ENCODE data around the gene ADGRG3. TPM values are rescaled to one million over a fixed set of nuclear protein-coding genes. Genes with fewer than 3 reads are reported as not detected.

Gene ADGRG3
- total RNA-seq, 4 donors from 2014 or later: 1.0 to 3.2 (median 2.5) TPM; not detected in 1

- TF ChIP-seq CTCF (IDR thresholded peaks at IDR 0.05): no peak
- no peak for TF ChIP-seq POLR2A (IDR thresholded peaks at IDR 0.05)
- Histone ChIP-seq H3K4me3 (no peak overlapping the region), H3K27ac (no peak overlapping the region), H3K36me3 (no peaks in the 10 kb centered on the region), H3K27me3 (no peaks in the 10 kb centered on the region), H3K9me3 (no peaks in the 10 kb centered on the region), H3K4me1 (no peaks in the 10 kb centered on the region)
- intact Hi-C loops (cut with DNase I; ENCODE audit: low total_unique reads): no loop called here
- peak in 1 of 2 donors; percentile 1 for DNase-seq
Observed at GRCh38 chr16:57690782-57691471, 22.8 kb downstream of the ADGRG3 start.

- H3K4me3 ChIP-seq: no peak overlapping the region
- TF ChIP-seq POLR2A (IDR thresholded peaks at IDR 0.05) (no peak), CTCF (IDR thresholded peaks at IDR 0.05) (no peak)
- DNase-seq: no peak
- no peaks in the 10 kb centered on the region for H3K27me3 ChIP-seq
- H3K9me3 ChIP-seq: no peaks in the 10 kb centered on the region
- H3K36me3 ChIP-seq: no peaks in the 10 kb centered on the region
- intact Hi-C loops (cut with DNase I; ENCODE audit: low total_unique reads): no loop called here
- no peak overlapping the region for H3K27ac ChIP-seq
- no peaks in the 10 kb centered on the region for H3K4me1 ChIP-seq
Observed at GRCh38 chr16:57692636-57693035, 24.5 kb downstream of the ADGRG3 start.

GRCh38 chr16:57693550-57693949 is 25.4 kb downstream of the ADGRG3 start:
- Histone ChIP-seq H3K27me3 (no peaks in the 10 kb centered on the region), H3K9me3 (no peaks in the 10 kb centered on the region), H3K36me3 (no peaks in the 10 kb centered on the region), H3K27ac (no peak overlapping the region), H3K4me3 (no peak overlapping the region), H3K4me1 (no peaks in the 10 kb centered on the region)
- intact Hi-C loops (cut with DNase I; ENCODE audit: low total_unique reads): no loop called here
- no peak for DNase-seq
- TF ChIP-seq POLR2A (IDR thresholded peaks at IDR 0.05): no peak
- no peak for TF ChIP-seq CTCF (IDR thresholded peaks at IDR 0.05)

- Histone ChIP-seq H3K4me1 (no peaks in the 10 kb centered on the region), H3K27me3 (no peaks in the 10 kb centered on the region), H3K4me3 (no peak overlapping the region), H3K9me3 (no peaks in the 10 kb centered on the region), H3K27ac (no peak overlapping the region), H3K36me3 (no peaks in the 10 kb centered on the region)
- intact Hi-C loops (cut with DNase I; ENCODE audit: low total_unique reads): no loop called here
- no peak for TF ChIP-seq CTCF (IDR thresholded peaks at IDR 0.05)
- TF ChIP-seq POLR2A (IDR thresholded peaks at IDR 0.05): no peak
- DNase-seq: no peak
Observed at GRCh38 chr16:57694231-57694724, 26.2 kb downstream of the ADGRG3 start.

GRCh38 chr16:57694725-57695679 is 26.9 kb downstream of the ADGRG3 start, which contains the start of gene DRC7:
Gene DRC7, plus strand, starts transcription at chr16:57694806. Its CDS starts 3,144 bp downstream, at chr16:57697950.
- peak in 1 of 2 donors; percentile 32 for DNase-seq
- TF ChIP-seq CTCF (IDR thresholded peaks at IDR 0.05): no peak
- no peak for TF ChIP-seq POLR2A (IDR thresholded peaks at IDR 0.05)
- no peak within 1 kb of the TSS for H3K4me3 ChIP-seq

More at GRCh38 chr16:57694725-57695679, 26.9 kb downstream of the ADGRG3 start, which contains the start of gene DRC7:
- Histone ChIP-seq H3K9me3 (no peaks in the 10 kb centered on the region), H3K36me3 (no peaks in the 10 kb centered on the region), H3K4me1 (no peaks in the 10 kb centered on the region), H3K27me3 (no peaks in the 10 kb centered on the region), H3K27ac (no peak within 1 kb of the TSS)
- intact Hi-C loops (cut with DNase I; ENCODE audit: low total_unique reads): no loop called here
